GM21717 (cell line): ENCODE results near the gene CETP.
A peak's percentile ranks its signal among the peaks of the same experiment; 100 is the strongest.
"Not testable (repeated sequence)": the region's sequence is repeated elsewhere in the genome, so short reads cannot be mapped to it uniquely, and the experiment has no call there.

Experiments
- ATAC-seq: cut with Tn5 transposase; IDR thresholded peaks from one replicate; pipeline ENCODE4 v1.9.1; 2021; ENCODE audit warnings: mild to moderate bottlenecking, moderate library complexity; ENCODE audit not compliant: unreplicated experiment

The CETP gene

DNA sequence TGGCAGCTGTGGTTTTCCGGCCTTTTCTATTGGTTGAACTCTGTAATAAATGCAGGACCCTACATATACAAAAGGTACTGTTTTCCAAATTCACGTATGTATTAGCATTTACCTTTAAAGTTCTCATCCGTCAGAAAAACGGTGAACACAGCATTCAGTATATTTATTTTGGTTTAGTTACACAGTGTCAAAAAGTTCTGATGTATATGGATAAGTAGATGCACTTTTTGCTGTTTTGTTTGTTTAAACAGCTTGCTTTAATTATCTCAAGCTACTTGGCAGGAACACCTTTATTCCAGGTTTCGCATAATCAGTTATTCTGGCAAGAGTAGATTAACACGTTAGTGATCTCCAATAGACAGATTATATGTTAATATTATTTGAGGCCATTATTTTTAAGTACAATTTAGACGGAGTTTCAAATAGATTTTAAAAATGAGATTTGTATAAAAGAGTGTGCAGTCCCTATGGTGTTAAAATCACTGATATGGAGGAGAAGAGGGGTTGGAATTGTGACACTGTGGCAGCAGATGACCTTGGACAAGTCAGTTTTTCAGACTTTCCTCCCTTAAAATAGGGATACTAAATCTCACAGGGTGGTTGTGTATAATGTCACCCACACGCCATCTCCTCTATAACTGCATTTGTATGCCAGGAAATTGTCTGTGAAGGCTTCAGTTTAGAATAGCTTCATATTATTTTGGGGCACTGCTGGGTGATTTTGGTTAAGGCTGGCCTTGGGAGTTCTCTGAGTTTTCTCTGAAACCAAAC is 27.7 kb upstream of the CETP start:
- no peak for ATAC-seq

DNA sequence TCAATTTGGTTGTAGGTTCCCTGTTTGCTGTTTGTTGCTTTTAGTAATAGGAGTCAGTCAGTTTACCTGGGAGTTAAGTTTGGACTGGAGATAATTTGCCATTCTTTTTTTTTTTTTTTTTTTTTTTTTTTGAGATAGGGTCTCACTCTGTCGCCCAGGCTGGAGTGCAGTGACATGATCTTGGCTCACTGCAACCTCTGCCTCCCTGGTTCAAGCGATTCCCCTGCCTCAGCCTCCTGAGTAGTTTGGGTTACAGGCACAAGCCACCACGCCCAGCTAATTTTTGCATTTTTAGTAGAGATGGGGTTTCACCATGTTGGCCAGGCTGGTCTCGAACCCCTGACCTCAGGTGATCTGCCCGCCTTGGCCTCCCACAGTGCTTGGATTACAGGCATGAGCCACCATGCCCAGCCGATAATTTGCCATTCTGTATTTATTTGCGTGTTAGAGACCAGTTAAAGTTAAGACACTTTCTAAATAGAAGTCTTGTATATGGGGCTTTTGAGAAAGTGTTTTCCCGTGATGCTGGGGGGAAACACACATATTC is 27.1 kb upstream of the CETP start:
- not testable (repeated sequence) for ATAC-seq

DNA sequence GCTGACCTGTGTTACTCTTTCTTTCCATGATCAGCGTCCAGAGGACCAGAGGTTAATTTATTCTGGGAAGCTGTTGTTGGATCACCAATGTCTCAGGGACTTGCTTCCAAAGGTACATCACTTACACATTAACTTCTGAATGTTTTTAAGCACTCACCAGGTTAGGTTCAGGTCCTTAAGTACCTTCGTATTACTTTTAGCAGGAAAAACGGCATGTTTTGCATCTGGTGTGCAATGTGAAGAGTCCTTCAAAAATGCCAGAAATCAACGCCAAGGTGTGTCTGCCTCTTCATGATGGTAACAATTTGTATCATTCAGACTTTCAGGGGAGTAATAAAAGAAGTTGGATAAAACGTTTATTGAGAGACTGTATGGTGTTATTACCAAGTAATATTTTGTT is 26.5 kb upstream of the CETP start:
- no peak for ATAC-seq

DNA sequence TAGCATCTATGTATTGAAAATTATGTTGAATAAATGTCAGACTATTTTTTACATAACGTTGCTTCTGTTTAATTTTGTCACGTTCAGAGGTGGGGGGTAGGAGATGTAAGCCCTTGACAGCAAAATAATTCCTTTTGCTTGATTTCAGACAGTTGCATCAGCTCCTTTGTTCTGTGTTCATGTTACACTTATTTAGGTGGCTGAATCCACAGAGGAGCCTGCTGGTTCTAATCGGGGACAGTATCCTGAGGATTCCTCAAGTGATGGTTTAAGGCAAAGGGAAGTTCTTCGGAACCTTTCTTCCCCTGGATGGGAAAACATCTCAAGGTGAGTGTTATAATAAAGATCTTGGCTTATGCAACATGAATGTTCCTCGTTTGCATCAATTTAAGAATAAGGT is 25.3 kb upstream of the CETP start:
- no peak for ATAC-seq

DNA sequence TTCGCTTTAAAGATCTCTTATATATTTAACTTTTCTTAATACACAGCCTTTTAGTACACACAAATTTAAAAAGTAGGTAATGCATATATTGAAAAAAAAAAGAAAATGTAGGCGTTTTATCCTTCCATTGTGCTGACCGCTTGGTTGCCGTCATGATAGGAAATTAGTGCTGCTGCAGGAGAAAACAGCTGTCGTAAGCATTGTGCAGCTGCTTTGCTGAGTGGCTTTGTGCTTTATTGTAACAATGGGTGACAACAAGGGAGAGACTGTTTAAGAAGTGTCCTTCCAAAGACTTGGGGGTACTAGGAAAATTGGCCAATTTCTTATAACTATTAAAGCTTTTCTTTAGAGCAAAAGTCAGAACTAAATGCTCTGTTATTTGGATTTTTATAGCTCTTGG is 24.8 kb upstream of the CETP start:
- no peak for ATAC-seq

DNA sequence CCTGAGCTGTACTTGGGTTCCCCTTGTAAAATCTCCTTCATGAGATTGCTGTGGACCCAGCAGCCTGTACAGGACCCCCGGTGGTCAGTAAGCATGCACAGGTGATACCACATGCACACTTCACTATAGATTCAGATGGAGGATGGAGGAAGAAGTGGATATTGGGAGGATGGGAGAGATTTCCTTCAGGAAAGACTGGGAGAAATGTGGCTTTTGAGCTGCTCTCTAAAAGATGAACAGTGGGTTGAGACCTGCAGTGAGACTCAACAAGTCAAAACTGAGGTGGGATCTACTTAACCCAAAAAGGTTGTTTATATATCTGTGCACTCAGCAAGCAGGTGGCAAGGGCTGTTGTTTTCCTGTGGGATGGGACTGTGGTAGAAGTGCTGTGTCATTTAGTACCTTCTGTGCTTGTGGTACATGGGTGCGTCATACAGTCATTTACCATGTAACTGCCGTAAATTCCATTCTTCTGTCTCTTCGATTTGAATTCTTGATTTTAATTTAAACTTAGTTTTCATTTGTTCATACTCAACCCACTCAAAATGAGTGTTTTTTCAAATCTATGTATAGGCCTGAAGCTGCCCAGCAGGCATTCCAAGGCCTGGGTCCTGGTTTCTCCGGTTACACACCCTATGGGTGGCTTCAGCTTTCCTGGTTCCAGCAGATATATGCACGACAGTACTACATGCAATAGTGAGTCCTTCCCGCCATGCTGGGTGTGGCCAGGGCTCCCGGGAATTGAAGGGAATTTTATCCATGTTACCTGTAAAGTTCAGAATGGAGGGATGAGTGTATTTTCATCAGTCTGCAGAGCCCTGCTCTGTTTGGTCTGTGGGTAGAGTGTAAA is 22.9 kb upstream of the CETP start:
- peak; percentile 47 for ATAC-seq

DNA sequence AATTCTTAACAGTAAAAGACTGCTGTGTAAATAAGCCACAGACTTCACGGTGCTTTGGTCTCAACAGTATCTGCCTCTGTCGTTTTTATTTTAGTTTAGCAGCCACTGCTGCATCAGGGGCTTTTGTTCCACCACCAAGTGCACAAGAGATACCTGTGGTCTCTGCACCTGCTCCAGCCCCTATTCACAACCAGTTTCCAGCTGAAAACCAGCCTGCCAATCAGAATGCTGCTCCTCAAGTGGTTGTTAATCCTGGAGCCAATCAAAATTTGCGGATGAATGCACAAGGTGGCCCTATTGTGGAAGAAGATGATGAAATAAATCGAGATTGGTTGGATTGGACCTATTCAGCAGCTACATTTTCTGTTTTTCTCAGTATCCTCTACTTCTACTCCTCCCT is 21.9 kb upstream of the CETP start:
- ATAC-seq, result no peak

DNA sequence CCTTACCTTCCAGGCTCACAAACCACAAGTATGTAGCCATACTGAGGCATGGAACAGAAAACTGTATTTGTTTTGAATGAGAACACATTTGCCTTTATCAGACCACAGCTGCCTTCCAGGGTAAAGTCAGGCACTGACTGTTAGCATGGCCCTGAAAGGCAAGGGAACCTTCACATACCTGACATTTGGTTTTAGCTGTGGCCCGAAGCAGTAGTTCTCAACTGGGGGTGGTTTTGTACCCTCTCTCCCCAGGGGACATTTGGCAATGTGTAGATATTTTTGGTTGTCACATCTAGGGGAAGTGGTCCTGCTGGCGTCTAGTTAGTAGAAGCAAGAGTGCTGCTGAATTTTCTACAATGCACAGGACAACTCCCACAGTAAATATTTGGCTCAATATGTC is 20.7 kb upstream of the CETP start:
- no peak for ATAC-seq

DNA sequence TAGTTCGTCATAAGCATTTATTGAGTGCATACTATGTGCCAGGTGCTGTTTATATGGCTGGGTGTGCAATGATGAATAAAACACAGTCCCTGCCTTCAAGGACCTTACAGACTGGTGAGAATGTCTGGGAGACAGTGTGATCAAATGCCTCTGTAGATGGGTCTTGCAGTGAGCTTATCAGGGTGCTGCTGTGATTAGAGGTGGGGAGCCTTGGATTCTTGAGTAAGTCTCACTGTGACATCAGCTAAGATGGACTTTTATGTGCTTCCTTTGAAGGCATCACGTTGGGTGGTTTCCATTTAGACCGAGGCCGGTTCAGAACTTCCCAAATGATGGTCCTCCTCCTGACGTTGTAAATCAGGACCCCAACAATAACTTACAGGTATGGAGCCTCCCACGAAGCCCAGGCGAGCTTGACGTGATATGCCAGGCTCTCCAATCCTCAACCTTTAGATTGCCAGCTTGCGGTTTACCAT is 19.9 kb upstream of the CETP start:
- no peak for ATAC-seq

DNA sequence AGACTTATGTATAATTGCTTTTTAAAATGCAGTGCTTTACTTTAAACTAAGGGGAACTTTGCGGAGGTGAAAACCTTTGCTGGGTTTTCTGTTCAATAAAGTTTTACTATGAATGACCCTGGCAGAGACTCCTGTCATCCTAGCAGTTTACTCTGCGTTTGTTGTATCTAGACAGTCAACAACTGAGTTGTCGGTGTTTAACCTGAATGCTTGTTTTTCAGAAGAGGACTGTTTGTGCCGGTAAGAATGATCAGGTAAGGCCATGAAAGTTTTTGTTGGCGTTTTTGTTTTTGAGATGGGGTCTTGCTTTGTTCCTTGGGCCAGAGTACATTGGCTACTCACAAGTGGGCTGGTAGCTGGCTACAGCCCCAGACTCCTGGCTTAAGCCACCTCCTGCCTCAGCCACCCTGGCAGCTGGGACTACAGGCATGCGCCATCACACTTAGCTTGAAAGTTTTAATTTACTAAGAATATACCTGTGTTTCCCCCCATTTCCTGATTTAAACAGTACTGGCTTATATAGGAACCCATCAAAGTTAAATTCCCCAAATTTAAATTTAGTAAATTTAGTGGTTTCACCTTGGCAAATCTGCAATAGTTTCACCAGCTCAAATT is 17.9 kb upstream of the CETP start:
- no peak for ATAC-seq

DNA sequence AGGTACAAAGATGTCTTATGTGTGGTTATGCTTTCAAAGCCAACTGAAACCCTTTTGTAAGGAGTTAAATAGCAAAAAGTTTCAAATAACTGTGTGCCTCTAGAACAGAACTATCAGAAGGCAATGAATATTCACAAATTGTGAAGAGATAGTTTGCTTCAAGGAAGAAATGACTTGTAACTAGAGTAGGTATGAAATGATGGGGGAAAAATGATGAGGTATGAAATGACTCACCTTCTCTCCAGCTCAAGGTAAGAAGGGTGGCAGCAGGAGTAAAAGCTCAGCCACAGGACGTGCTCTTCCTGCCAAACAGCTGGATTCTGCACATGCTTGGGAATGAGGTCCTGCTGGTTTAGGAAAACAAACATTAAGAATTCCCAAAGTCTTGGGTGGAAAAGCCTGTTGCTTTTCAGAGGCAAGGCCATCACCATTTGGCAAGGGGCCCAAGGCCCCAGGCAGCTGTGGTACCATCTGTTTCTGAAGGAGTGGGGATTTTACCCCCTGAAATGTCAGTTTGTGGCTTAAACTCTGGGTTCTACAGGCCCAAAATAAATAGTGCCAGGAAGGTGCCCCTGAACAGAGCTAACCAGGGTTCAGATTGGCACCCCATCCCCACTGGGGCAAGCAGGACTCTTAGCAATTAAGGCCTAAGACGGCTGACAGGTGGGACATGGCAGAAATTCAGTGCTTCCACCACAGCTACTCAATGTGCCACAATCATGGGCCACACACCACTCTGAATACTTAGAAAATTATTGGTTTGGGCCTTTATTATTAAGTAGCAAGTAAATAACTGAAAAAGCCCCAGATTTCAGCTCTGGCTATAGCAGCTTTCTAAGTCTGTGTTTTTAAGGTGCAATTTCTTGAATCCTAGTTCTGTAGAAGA is 16.6 kb upstream of the CETP start:
- no peak for ATAC-seq

DNA sequence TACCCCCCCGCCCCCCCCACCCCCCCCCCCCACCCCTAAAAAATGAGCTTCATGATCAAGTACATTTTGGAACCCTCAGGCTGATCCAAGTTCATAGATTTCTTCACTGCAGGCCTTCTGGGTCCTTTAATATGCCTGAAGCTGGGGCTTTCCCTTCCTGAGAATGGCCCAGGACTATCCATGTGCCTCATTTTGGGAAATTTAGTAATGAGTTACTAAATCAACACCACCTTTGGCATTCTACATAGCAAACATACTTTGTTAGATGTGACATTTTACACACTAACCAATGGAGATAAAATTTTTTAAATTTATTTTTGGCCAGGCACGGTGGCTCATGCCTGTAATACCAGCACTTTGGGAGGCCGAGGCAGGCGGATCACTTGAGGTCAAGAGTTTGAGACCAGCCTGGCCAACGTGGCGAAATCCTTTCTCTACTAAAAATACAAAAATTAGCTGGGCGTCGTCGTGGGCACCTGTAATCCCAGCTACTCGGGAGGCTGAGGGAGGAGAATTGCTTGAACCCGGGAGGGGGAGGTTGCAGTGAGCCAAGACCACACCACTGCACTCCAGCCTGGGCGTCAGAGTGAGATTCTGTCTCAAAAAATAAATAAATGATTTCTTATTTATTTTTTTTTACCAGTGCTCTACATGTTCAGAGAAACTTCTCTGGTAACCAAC is 15.8 kb upstream of the CETP start:
- no peak for ATAC-seq

DNA sequence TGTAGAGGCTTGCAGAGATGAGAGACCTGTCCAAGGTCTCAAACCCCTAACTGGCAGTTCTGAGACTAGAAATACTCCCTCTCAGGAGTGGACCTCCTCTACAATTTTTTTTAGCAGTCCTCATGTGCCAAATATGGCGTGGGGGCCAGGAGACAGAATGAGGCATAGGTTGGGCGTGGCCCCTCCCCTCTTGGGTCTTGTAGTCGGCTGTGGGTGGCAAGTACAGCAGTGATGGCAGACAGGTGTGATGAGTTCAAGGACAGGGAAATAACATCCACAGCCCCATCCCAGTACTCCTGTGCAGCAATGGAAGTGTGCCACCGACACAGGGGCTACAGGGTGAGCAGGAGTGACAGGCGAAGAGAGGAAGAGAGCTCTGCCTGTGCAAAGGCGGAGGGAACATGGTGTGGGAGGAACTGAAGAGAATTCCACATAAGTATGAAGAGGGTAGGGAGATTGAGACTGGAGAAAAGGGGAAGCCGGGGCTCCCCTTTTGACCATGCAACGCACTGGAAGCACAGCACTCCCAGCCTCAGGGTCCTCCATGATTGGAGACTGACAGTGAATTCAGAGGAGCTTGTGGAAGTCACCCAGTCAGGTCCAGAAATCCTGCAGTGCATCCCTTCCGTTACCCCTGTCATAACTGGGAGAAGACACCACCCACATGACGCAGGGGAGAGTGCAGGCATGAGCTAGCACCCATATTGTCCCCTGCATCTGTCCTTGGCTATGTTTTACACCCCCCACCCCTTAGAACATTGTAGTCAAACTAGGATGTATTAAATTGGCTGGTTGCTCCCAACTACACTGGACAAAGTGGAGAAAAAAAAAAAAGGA is 14.8 kb upstream of the CETP start:
- ATAC-seq, result no peak

DNA sequence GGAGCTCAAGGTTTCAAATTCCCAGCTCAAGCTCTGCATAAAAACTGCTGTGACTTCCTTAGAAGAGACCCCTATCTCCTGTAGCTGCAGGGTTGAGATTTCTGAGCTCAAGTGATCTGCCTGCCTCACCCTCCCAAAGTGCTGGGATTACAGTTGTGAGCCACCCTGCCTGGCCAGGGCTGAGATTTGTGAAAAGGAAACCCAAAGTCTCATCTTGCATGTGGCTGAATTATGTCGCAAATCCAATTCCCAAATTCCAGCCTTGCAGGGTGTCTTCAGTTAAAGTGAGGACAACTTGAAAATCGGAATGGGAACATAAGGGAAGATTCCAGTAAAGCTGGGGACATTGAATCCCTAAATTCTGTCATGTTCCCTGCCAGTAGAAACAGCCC is 14.2 kb upstream of the CETP start:
- ATAC-seq, result no peak

DNA sequence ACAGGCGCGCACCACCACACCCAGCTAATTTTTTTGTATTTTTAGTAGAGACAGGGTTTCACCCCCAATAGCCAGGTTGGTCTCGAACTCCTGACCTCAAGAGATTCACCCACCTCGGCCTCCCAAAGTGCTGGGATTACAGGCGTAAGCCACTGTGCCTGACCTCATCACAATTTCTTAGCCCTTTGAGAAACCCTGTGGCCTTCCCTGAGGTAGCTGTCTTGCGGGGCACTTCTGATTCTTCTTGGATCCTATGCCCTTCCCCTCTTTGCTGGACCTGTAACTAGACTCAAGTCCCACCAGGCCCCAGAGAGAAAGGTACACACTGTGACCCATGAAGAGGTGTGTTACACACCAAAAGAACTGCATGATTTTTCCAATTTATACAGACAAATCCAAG is 13.5 kb upstream of the CETP start:
- no peak for ATAC-seq

DNA sequence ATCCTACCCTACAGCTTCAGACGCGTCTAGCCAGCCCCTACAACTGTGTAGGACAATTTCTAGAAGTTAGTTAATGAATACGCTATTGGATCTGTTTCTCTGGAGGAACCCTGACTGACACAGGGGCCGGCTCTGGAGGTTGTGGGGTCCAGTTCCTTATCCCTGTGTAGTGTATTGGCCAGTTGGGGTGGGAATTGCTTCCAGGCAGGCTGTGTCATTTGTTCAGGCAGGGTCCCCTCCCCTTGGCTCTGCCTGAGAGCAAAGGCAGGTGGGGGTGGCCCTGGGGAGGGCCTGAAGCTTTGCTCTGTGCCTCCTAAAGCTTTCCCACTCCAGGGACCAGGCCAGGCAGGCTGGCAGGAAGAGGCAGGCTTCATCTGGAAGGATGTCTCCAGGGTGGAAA is 11.7 kb upstream of the CETP start:
- ATAC-seq, result no peak

DNA sequence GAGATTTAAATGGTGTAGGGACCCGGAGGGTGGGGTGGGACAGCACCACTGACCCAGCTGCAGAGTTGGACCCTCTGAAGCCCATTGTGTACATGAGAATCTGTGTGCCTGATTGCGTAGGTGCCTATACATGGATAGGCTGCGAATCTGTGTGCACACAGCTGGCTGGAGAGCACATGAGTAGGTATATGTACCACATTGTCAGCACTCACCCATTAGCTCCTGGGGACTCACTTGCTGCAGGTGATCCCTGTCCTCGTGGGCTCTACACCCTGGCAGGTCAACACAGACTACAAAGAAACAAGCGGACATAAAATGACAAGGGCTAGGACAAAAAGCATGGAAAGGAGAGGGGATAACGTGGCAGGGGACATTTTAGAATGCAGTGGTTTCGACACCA is 11.3 kb upstream of the CETP start:
- ATAC-seq, result no peak

DNA sequence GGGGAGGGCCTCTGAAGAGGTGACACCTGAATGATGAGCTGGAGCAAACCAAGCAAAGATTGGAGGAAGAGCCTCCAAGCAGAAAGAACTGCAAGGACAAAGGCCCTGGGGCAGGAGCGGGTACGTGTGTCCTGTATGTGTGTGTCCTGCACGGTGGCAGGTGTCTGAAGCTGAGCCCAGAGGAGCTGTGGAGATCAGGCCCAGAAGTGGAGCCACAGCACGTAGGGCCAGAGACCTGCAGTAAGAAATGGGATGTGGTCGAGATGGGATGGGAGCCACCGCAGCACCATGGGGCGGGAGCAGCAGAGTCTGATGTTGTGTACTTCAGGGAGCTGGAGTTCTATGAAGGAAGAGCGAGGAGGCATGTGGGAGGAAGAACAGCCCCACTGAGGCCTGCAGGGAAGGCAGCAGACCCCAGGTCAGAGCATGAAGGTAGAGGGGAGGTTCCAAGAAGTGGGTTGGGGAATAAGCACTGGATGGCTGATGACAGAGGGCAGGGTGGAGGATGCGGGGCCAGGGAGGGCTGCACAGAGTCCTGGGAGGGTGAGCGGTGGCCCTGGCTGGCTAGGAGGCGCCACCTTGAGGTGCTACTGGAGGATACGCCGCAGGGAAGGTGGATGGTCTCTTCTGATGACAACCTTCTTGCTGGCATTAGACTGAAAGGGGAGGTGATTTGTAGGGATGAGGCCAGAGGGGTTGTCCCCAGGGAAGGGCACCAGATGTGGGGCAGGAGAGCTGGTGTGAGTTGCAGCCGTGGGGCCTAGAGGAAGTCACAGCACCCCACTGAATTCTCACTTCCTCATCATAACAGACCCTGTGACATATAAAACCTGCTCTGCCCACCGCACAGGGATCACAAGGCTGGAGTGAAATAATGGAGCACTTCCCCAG is 10.6 kb upstream of the CETP start:
- ATAC-seq, result peak; percentile 48
